ENCODE measurements around the gene SNX9. TPM values are rescaled to one million over a fixed set of nuclear protein-coding genes. Genes with fewer than 3 reads are reported as not detected.

Gene SNX9
- total RNA-seq, 1 experiment from 2014 or later: 27.4 TPM

GRCh38 chr6:157859775-157860504, 36.9 kb downstream of the SNX9 start:
- Histone ChIP-seq H3K9me3 (no peaks in the 10 kb centered on the region), H3K27me3 (replicated peaks; ENCODE audit: control insufficient read depth, insufficient read depth, low read length) (no peaks in the 10 kb centered on the region), H3K4me1 (no peaks in the 10 kb centered on the region), H3K4me3 (ENCODE audit: low read depth, low read length) (no peak overlapping the region), H3K36me3 (ENCODE audit: control insufficient read depth, insufficient read depth, low read length) (no peaks in the 10 kb centered on the region)
- intact Hi-C loops (cut with micrococcal nuclease; ENCODE audit: unreplicated experiment): no loop called here
- no peak overlapping the region for H3K4me3 Mint-ChIP-seq (ENCODE audit: unreplicated experiment)
- peaks cover 31% of the 10 kb centered on the region for H3K4me1 Mint-ChIP-seq (ENCODE audit: low read depth, unreplicated experiment)
- POLR2A ChIA-PET: no interaction called here
- H3K27ac Mint-ChIP-seq (ENCODE audit: unreplicated experiment): no peak overlapping the region
- no peak for DNase-seq
- TF ChIP-seq CTCF (IDR thresholded peaks at IDR 0.05; ENCODE audit: insufficient read depth in 1 of 2, low read depth in 1 of 2, low read length in 1 of 2, severe bottlenecking in 1 of 2, unreplicated experiment in 1 of 2): no peak
- no peaks in the 10 kb centered on the region for H3K9me3 Mint-ChIP-seq (ENCODE audit: unreplicated experiment)
- H3K27me3 Mint-ChIP-seq (ENCODE audit: insufficient read depth, unreplicated experiment): no peaks in the 10 kb centered on the region
- no TSS peak for BruUV-seq (replicated peaks)
- CTCF ChIA-PET: no interaction called here
- no peaks in the 10 kb centered on the region for H3K36me3 Mint-ChIP-seq (ENCODE audit: insufficient read depth, unreplicated experiment)

GRCh38 chr6:157860505-157860991, 37.5 kb downstream of the SNX9 start:
- Mint-ChIP-seq H3K4me1 (ENCODE audit: low read depth, unreplicated experiment) (peaks cover 28% of the 10 kb centered on the region), H3K27ac (ENCODE audit: unreplicated experiment) (no peak overlapping the region), H3K36me3 (ENCODE audit: insufficient read depth, unreplicated experiment) (no peaks in the 10 kb centered on the region), H3K9me3 (ENCODE audit: unreplicated experiment) (no peaks in the 10 kb centered on the region), H3K4me3 (ENCODE audit: unreplicated experiment) (no peak overlapping the region), H3K27me3 (ENCODE audit: insufficient read depth, unreplicated experiment) (no peaks in the 10 kb centered on the region)
- no TSS peak for BruUV-seq (replicated peaks)
- no peak for TF ChIP-seq CTCF (IDR thresholded peaks at IDR 0.05; ENCODE audit: insufficient read depth in 1 of 2, low read depth in 1 of 2, low read length in 1 of 2, severe bottlenecking in 1 of 2, unreplicated experiment in 1 of 2)
- POLR2A ChIA-PET: no interaction called here
- no peaks in the 10 kb centered on the region for H3K9me3 ChIP-seq
- intact Hi-C loops (cut with micrococcal nuclease; ENCODE audit: unreplicated experiment): no loop called here
- no peaks in the 10 kb centered on the region for H3K36me3 ChIP-seq (ENCODE audit: control insufficient read depth, insufficient read depth, low read length)
- no peaks in the 10 kb centered on the region for H3K27me3 ChIP-seq (replicated peaks; ENCODE audit: control insufficient read depth, insufficient read depth, low read length)
- CTCF ChIA-PET: no interaction called here
- no peak for DNase-seq
- no peaks in the 10 kb centered on the region for H3K4me1 ChIP-seq
- no peak overlapping the region for H3K4me3 ChIP-seq (ENCODE audit: low read depth, low read length)

GRCh38 chr6:157861184-157861583, 38.1 kb downstream of the SNX9 start:
- H3K4me1 ChIP-seq: no peaks in the 10 kb centered on the region
- CTCF ChIA-PET: no interaction called here
- Mint-ChIP-seq H3K9me3 (ENCODE audit: unreplicated experiment) (no peaks in the 10 kb centered on the region), H3K4me3 (ENCODE audit: unreplicated experiment) (no peak overlapping the region), H3K27ac (ENCODE audit: unreplicated experiment) (no peak overlapping the region), H3K36me3 (ENCODE audit: insufficient read depth, unreplicated experiment) (no peaks in the 10 kb centered on the region), H3K4me1 (ENCODE audit: low read depth, unreplicated experiment) (peaks cover 28% of the 10 kb centered on the region), H3K27me3 (ENCODE audit: insufficient read depth, unreplicated experiment) (no peaks in the 10 kb centered on the region)
- no peak for DNase-seq
- POLR2A ChIA-PET: no interaction called here
- no peaks in the 10 kb centered on the region for H3K27me3 ChIP-seq (replicated peaks; ENCODE audit: control insufficient read depth, insufficient read depth, low read length)
- no peak for TF ChIP-seq CTCF (IDR thresholded peaks at IDR 0.05; ENCODE audit: insufficient read depth in 1 of 2, low read depth in 1 of 2, low read length in 1 of 2, severe bottlenecking in 1 of 2, unreplicated experiment in 1 of 2)
- H3K9me3 ChIP-seq: no peaks in the 10 kb centered on the region
- intact Hi-C loops (cut with micrococcal nuclease; ENCODE audit: unreplicated experiment): no loop called here
- no peaks in the 10 kb centered on the region for H3K36me3 ChIP-seq (ENCODE audit: control insufficient read depth, insufficient read depth, low read length)
- BruUV-seq (replicated peaks): no TSS peak
- no peak overlapping the region for H3K4me3 ChIP-seq (ENCODE audit: low read depth, low read length)

Measured in Caco-2 (cell line).